ENCODE data around the gene RASSF8.

DNA sequence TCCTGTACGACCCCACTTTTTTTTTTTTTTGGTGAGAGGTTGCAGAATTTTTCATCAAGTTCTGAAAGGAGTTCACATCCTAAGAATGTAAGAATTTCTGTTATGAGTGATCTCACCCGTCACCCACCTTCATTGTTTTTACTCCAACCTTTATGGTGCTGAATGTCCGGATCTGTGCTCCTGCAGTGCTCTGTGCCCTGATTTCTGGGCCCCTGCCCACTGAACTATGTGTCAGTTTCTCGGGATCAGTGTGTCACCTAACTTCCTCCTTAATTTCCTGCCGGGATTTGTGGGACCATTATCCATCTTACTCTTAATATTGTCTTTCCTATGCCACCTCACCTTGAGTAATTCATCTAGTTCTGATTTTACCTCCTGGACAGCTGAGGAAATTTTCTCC lies 11.6 kb downstream of the RASSF8 start:
- TF ChIP-seq, protein P1, sequence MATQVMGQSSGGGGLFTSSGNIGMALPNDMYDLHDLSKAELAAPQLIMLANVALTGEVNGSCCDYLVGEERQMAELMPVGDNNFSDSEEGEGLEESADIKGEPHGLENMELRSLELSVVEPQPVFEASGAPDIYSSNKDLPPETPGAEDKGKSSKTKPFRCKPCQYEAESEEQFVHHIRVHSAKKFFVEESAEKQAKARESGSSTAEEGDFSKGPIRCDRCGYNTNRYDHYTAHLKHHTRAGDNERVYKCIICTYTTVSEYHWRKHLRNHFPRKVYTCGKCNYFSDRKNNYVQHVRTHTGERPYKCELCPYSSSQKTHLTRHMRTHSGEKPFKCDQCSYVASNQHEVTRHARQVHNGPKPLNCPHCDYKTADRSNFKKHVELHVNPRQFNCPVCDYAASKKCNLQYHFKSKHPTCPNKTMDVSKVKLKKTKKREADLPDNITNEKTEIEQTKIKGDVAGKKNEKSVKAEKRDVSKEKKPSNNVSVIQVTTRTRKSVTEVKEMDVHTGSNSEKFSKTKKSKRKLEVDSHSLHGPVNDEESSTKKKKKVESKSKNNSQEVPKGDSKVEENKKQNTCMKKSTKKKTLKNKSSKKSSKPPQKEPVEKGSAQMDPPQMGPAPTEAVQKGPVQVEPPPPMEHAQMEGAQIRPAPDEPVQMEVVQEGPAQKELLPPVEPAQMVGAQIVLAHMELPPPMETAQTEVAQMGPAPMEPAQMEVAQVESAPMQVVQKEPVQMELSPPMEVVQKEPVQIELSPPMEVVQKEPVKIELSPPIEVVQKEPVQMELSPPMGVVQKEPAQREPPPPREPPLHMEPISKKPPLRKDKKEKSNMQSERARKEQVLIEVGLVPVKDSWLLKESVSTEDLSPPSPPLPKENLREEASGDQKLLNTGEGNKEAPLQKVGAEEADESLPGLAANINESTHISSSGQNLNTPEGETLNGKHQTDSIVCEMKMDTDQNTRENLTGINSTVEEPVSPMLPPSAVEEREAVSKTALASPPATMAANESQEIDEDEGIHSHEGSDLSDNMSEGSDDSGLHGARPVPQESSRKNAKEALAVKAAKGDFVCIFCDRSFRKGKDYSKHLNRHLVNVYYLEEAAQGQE (IDR thresholded peaks at IDR 0.05; ENCODE audit: low read depth), result no peak
- TF ChIP-seq TAF1 (IDR thresholded peaks at IDR 0.05; ENCODE audit: low read depth) (no peak), FOXM1 (IDR thresholded peaks at IDR 0.05; ENCODE audit: borderline replicate concordance, low read depth) (no peak), RAD21 (IDR thresholded peaks at IDR 0.05; ENCODE audit: low read depth) (no peak), USF1 (IDR thresholded peaks at IDR 0.05) (no peak), NFIC (IDR thresholded peaks at IDR 0.05) (no peak), EGR1 (IDR thresholded peaks at IDR 0.05) (no peak), EP300 (IDR thresholded peaks at IDR 0.05; ENCODE audit: borderline replicate concordance) (no peak), YY1 (IDR thresholded peaks at IDR 0.05; ENCODE audit: low read depth) (no peak), CREB1 (IDR thresholded peaks at IDR 0.05; ENCODE audit: low read depth) (no peak), ZBTB7A (IDR thresholded peaks at IDR 0.05; ENCODE audit: low read depth) (no peak)
- TF ChIP-seq, protein P2, sequence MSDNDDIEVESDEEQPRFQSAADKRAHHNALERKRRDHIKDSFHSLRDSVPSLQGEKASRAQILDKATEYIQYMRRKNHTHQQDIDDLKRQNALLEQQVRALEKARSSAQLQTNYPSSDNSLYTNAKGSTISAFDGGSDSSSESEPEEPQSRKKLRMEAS (IDR thresholded peaks at IDR 0.05), result no peak

All from Ishikawa (cell line).